Activated CD4-positive, alpha-beta T cell treated with anti-CD3 and anti-CD28 coated beads for 36 hours (primary cell): Measurements from ENCODE around the gene TRPM3. TPM values are rescaled to one million over a fixed set of nuclear protein-coding genes. Genes with fewer than 3 reads are reported as not detected.

Experiments
- ATAC-seq: fragments of 200-7000 bp; cut with Tn5 transposase; one replicate; pipeline ENCODE4 v1.10.0; 2021; ENCODE audit warnings: mild to moderate bottlenecking, moderate library complexity
- CTCF ChIA-PET: fragments of 350-600 bp; sonication (Branson Sonifier 250); formaldehyde crosslinking; loops from one replicate; lab custom pipeline; 2021; ENCODE audit warnings: antibody characterized with exemption; lab: Charles Lee
- POLR2A ChIA-PET: fragments of 350-600 bp; sonication (Branson Sonifier 250); formaldehyde crosslinking; loops from one replicate; lab custom pipeline; 2021; ENCODE audit warnings: antibody characterized with exemption, inconsistent platforms; lab: Charles Lee
- DNase-seq: peaks from one replicate; pipeline ENCODE4 v3.0.0-alpha.2; 2020
- H3K27ac Mint-ChIP-seq: one replicate; pipeline ENCODE4 v1.8.0; 2021; ENCODE audit warnings: mixed read lengths
- H3K27me3 Mint-ChIP-seq: one replicate; pipeline ENCODE4 v1.8.0; 2021; ENCODE audit warnings: mixed read lengths
- H3K36me3 Mint-ChIP-seq: one replicate; pipeline ENCODE4 v1.8.0; 2021; ENCODE audit warnings: low read depth, mixed read lengths
- H3K4me1 Mint-ChIP-seq: one replicate; pipeline ENCODE4 v1.8.0; 2021; ENCODE audit warnings: mixed read lengths
- H3K4me3 Mint-ChIP-seq: one replicate; pipeline ENCODE4 v1.8.0; 2021; ENCODE audit warnings: mild to moderate bottlenecking, moderate library complexity, mixed read lengths
- H3K9me3 Mint-ChIP-seq: one replicate; pipeline ENCODE4 v1.8.0; 2021; ENCODE audit warnings: low read depth, mixed read lengths
- intact Hi-C, 2 experiments: fragments of 100-400 bp; cut with DNase I in 1 of 2; cut with micrococcal nuclease in 1 of 2; formaldehyde crosslinking; loops; one replicate each; pipeline versions ENCODE4 v1.14.2 to v1.15.1; 2022 to 2024; cut with DNase I, micrococcal nuclease
- total RNA-seq, 2 experiments: library from RNA; stranded (reverse); gene quantifications; one replicate each; pipeline ENCODE4 v1.2.3, GENCODE V29; 2021

TRPM3 gene
- total RNA-seq, 2 experiments from 2014 or later = not detected

DNA sequence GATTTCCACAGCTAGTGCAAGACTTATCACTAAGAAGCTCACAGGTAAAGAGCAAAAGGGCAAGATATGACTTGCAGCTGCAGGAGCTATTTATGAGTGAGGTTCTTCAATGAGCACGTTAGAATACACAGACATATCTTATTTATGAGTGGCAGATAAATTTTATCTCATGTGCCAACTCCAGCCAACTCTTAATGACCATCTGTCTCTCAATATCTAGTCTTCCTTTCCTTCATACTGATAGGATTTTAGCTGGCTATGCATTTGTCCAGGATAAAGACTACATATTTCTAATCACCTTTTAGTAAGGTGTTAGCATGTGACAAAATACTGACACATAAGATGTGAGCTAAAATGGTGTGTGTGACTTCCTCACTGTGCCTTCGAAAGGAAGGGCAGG, 304.5 kb downstream of the TRPM3 start:
- H3K4me3 Mint-ChIP-seq = no peak overlapping the region
- intact Hi-C loops = no loop called here
- ChIA-PET CTCF (no interaction called here), POLR2A (no interaction called here)
- no peaks in the 10 kb centered on the region for H3K4me1 Mint-ChIP-seq
- DNase-seq (no peak), ATAC-seq (no peak)
- no peak overlapping the region for H3K27ac Mint-ChIP-seq
- no peaks in the 10 kb centered on the region for H3K27me3 Mint-ChIP-seq
- no peaks in the 10 kb centered on the region for H3K36me3 Mint-ChIP-seq
- no peaks in the 10 kb centered on the region for H3K9me3 Mint-ChIP-seq

DNA sequence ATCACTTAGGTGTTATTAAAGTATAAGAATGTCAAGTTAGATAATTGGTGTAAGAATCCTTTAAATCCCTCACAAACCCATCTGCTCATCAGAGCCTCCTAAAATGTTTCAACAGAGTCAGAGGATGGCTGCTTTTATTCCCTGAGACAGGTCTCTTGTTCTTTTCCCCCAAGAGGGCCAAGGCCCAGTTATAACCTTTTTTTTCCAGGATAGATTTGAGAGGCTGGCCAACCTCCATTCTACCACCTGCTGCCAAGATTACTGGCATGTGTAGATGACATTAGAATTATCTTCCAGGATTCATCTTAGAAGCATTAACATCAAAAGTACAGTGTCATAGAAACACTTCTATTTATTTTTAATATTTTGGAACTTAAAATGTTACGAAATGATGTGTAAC, 305.1 kb downstream of the TRPM3 start:
- Mint-ChIP-seq H3K9me3 (no peaks in the 10 kb centered on the region), H3K4me3 (no peak overlapping the region), H3K27ac (no peak overlapping the region), H3K27me3 (no peaks in the 10 kb centered on the region), H3K4me1 (no peaks in the 10 kb centered on the region), H3K36me3 (no peaks in the 10 kb centered on the region)
- intact Hi-C loops = no loop called here
- ChIA-PET POLR2A (no interaction called here), CTCF (no interaction called here)
- no peak for ATAC-seq
- no peak for DNase-seq

DNA sequence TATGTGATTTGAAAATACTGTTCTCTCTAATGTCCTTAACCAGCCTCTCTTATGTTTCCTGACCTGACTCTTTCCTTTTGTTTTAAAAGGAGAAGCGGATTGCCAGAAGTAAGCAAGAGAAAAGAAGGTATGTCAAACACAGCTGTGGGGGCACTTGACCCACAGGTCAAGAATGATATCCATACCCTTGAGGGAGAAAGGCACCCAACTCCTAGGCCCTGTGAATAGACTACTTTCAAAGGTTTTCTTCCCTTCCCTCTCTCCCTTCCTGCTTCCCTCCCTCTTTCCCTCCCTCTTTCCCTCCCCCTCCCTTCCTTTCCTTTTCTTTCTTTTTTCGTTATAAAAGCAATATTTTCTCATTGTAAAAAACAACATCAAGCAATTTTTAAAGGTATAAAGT, 306.8 kb downstream of the TRPM3 start:
- POLR2A ChIA-PET = no interaction called here
- Mint-ChIP-seq H3K27me3 (peaks cover 3% of the 10 kb centered on the region), H3K9me3 (no peaks in the 10 kb centered on the region), H3K4me3 (no peak overlapping the region), H3K27ac (no peak overlapping the region), H3K36me3 (no peaks in the 10 kb centered on the region), H3K4me1 (no peaks in the 10 kb centered on the region)
- intact Hi-C loops = no loop called here
- DNase-seq (no peak), ATAC-seq (no peak)
- CTCF ChIA-PET = interaction anchor here (0.7 kb wide), 1 partner anchor 47 kb away, joined by 3 read pairs; no protein-coding TSS in a partner anchor

DNA sequence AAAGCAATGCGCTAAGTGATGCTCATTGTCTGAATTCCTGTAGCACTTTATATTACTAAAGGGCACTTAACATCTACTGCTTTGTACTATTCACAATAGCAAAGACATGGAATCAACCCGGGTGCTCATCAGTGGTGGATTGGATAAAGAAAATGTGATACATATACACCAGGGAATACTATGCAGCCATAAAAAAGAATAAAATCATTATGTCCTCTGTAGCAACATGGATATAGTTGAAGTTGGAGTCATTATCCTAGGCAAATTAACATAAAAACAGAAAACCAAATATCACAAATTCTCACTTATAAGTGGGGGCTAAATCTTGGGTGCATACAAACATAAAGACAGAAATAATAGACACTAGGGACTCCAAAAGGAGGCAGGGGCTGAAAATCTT, 308.3 kb downstream of the TRPM3 start:
- ATAC-seq (no peak), DNase-seq (no peak)
- peaks cover 3% of the 10 kb centered on the region for H3K27me3 Mint-ChIP-seq
- no peaks in the 10 kb centered on the region for H3K9me3 Mint-ChIP-seq
- no peak overlapping the region for H3K27ac Mint-ChIP-seq
- intact Hi-C loops = no loop called here
- POLR2A ChIA-PET = no interaction called here
- H3K36me3 Mint-ChIP-seq = no peaks in the 10 kb centered on the region
- H3K4me1 Mint-ChIP-seq = no peaks in the 10 kb centered on the region
- H3K4me3 Mint-ChIP-seq = no peak overlapping the region
- CTCF ChIA-PET = no interaction called here

DNA sequence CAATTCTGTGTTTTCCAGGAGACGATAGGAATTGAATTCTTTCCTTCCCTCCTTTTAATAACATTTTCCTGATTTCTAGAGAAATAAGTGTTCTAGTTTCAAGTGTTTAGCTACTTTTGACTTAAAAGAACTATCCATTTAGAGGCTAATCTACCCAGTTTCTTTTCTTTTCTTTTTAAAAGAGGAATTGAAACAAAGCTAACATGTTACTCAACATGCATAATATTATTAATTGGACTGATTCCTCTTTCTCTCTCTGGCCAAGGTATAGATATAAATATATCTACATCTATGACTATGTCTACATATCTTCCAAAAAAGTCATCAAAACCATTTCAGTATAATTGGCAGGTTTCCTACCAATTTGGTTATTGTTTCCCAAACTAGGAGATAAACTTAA, 309.8 kb downstream of the TRPM3 start:
- Mint-ChIP-seq H3K27ac (no peak overlapping the region), H3K4me1 (no peaks in the 10 kb centered on the region), H3K9me3 (no peaks in the 10 kb centered on the region), H3K36me3 (no peaks in the 10 kb centered on the region), H3K4me3 (no peak overlapping the region), H3K27me3 (peaks cover 3% of the 10 kb centered on the region)
- no peak for ATAC-seq
- ChIA-PET CTCF (no interaction called here), POLR2A (no interaction called here)
- intact Hi-C loops = no loop called here
- DNase-seq = no peak

DNA sequence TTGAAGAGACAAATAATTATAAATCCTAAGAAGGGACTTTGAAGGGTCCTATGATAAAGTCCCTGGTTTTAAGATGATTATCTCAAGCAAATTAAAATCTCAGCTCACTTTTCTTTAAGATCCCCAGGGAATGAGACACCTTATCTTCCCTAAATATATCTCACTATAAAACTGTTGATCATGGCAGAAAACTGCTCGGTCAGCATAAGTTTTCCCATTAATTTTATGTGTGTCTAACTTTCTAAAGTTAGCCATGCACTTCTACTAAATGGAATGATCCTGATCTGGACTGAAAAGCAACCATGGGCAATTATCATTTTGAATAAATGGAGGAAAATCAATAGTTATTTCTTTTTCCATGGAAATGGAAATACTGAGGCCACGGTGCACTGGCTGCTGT, 314.5 kb downstream of the TRPM3 start:
- no peaks in the 10 kb centered on the region for H3K4me1 Mint-ChIP-seq
- H3K27ac Mint-ChIP-seq = no peak overlapping the region
- no peak overlapping the region for H3K4me3 Mint-ChIP-seq
- no peaks in the 10 kb centered on the region for H3K36me3 Mint-ChIP-seq
- CTCF ChIA-PET = interaction anchor here (0.8 kb wide), 1 partner anchor 9 kb away, joined by 3 read pairs; no protein-coding TSS in a partner anchor
- intact Hi-C loops = loop anchor here in 1 of 2 experiments (5.0 kb wide), 1 partner anchor 40 kb away; no protein-coding TSS in a partner anchor
- no peaks in the 10 kb centered on the region for H3K9me3 Mint-ChIP-seq
- no peak for DNase-seq
- no peak for ATAC-seq
- POLR2A ChIA-PET = no interaction called here
- peaks cover 6% of the 10 kb centered on the region for H3K27me3 Mint-ChIP-seq

DNA sequence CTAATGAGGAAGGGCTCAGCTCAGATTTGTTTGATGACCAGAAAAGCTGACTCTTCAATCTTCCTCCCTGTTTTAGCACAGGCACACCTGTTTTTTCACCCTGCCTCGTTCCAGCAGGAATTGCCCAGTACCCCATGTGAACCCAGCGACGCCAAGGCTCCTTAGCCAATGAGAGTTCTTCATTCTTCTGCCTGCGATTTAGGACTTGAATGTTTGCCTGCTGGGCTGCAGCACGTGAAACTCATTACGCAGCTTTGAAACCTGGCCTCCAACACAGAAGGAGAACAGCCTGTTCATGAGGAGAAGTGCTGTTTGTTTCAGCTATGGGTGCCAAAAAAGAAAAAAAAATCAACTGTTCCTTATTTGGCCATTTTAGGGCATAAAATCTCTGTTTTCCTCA, 315.5 kb downstream of the TRPM3 start:
- H3K4me1 Mint-ChIP-seq = no peaks in the 10 kb centered on the region
- intact Hi-C loops = loop anchor here in 1 of 2 experiments (5.0 kb wide), 1 partner anchor 39 kb away; no protein-coding TSS in a partner anchor
- no peak overlapping the region for H3K4me3 Mint-ChIP-seq
- POLR2A ChIA-PET = no interaction called here
- no peak overlapping the region for H3K27ac Mint-ChIP-seq
- H3K36me3 Mint-ChIP-seq = no peaks in the 10 kb centered on the region
- no peaks in the 10 kb centered on the region for H3K9me3 Mint-ChIP-seq
- DNase-seq = no peak
- H3K27me3 Mint-ChIP-seq = peaks cover 6% of the 10 kb centered on the region
- ATAC-seq = no peak
- CTCF ChIA-PET = no interaction called here

DNA sequence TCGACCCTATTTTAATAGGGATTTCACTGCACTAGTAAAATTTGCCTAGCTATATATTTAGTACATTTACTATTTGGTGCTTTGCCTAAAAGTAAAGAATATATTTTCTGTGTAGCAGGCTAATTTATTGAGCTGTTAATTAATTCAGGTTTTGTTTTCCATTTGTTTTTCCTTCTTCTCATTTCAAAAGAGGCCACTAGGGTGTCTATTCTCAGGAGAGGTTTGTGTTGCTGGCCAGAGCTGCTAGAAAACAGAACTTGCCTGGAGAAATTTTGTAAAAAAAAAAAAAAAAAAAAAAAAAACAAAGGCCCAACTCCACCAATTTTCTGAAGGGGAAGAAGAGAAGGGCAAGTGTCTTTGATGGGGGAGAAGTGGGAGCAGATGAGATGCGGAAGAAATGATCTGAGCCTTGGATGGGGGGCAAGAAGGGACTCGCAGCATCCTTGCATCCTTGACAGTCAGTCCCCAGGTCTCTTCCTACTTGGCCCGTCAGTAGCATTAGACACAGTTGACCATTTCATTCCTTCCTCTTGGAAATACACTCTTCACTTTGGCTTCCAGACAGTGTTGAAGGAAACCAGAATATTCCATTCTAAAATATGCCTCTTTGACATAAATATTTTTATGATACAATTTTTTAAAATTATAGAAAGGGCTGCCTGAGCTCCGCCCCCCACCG, 318.5 kb downstream of the TRPM3 start:
- peaks cover 5% of the 10 kb centered on the region for H3K27me3 Mint-ChIP-seq
- no peak for ATAC-seq
- no peaks in the 10 kb centered on the region for H3K36me3 Mint-ChIP-seq
- no peak overlapping the region for H3K27ac Mint-ChIP-seq
- H3K4me1 Mint-ChIP-seq = no peaks in the 10 kb centered on the region
- no peak for DNase-seq
- intact Hi-C loops = no loop called here
- H3K4me3 Mint-ChIP-seq = no peak overlapping the region
- POLR2A ChIA-PET = no interaction called here
- H3K9me3 Mint-ChIP-seq = no peaks in the 10 kb centered on the region
- CTCF ChIA-PET = no interaction called here

DNA sequence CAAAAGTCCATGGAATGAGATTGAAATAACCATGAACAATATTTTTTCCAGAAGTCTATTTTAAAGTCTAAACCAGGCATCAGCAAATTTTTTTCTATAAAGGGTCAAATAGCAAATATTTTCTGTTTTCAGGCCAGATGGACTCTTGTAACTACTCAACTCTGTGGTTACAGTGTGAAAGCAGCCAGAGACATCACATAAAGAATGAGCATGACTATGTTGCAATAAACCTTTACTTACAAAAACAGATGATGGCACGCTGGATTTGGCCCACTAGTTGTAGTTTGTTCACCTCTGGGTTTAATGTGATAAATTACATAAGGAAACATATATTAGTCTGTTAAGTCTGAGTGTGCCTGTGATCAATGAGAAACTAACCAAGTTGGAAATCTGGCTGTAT, 319.2 kb downstream of the TRPM3 start:
- CTCF ChIA-PET = interaction anchor here (0.7 to 1.3 kb wide), 2 partner anchors 13 to 303 kb away, joined by 3 to 4 read pairs; no protein-coding TSS in a partner anchor
- intact Hi-C loops = no loop called here
- ATAC-seq (no peak), DNase-seq (no peak)
- H3K27ac Mint-ChIP-seq = no peak overlapping the region
- no peaks in the 10 kb centered on the region for H3K36me3 Mint-ChIP-seq
- POLR2A ChIA-PET = no interaction called here
- no peaks in the 10 kb centered on the region for H3K4me1 Mint-ChIP-seq
- H3K27me3 Mint-ChIP-seq = peaks cover 5% of the 10 kb centered on the region
- H3K9me3 Mint-ChIP-seq = no peaks in the 10 kb centered on the region
- H3K4me3 Mint-ChIP-seq = no peak overlapping the region

DNA sequence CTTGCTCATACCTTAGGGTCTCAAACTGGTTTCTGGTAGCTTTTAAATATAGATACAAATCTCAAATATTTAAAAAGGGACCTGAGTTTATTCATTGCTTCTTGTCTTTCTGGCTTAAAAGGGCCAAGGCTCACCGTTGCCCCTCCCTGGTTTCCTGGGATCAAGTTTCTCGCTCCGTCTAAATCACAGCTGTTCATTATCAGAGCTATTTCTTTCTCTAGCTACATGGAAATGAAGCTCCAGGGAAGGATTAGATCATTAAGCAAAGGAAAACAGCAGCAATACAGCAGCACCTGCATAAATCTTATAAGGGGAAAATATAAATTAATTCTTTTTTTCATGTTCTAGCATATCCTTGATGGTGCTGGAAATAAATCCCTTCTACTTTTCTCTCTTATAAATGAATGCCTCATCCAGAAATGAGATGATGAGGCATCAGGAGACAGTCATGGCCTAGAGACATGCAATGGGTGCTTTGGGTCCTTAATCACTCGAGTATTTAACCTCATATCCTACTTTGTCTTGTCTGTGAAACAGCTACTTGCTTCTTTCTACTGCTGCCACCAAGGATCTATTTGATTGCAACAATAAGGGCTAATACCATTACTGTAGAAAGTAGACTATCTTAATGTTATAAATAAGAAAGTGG, 320.1 kb downstream of the TRPM3 start:
- no peak overlapping the region for H3K27ac Mint-ChIP-seq
- no peaks in the 10 kb centered on the region for H3K9me3 Mint-ChIP-seq
- POLR2A ChIA-PET = no interaction called here
- CTCF ChIA-PET = interaction anchor here (0.7 to 1.3 kb wide), 4 partner anchors 10 to 693 kb away, joined by 3 to 4 read pairs (median 3); no protein-coding TSS in a partner anchor
- no peak overlapping the region for H3K4me3 Mint-ChIP-seq
- intact Hi-C loops = no loop called here
- no peaks in the 10 kb centered on the region for H3K4me1 Mint-ChIP-seq
- DNase-seq (no peak), ATAC-seq (no peak)
- H3K36me3 Mint-ChIP-seq = no peaks in the 10 kb centered on the region
- peaks cover 5% of the 10 kb centered on the region for H3K27me3 Mint-ChIP-seq

DNA sequence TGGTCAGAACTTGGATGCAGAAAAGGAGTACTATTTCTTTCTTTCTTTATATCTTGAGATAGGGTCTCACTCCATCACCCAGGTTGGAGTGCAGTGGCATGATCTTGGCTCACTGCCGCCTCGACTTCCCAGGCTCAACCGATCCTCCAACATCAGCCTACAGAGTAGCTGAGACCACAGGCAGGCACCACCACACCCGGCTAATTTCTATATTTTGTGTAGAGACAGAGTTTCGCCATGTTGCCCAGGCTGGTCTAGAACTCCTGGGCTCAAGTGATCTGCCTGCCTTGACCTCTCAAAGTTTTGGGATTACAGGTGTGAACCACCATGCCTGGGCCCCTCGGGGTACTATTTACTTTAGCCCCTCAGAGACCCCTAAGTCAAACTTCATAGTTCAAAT, 323.4 kb downstream of the TRPM3 start:
- peaks cover 4% of the 10 kb centered on the region for H3K27me3 Mint-ChIP-seq
- POLR2A ChIA-PET = no interaction called here
- no peak overlapping the region for H3K27ac Mint-ChIP-seq
- intact Hi-C loops = no loop called here
- DNase-seq (no peak), ATAC-seq (no peak)
- CTCF ChIA-PET = interaction anchor here (0.6 kb wide), 1 partner anchor 96 kb away, joined by 3 read pairs; no protein-coding TSS in a partner anchor
- H3K9me3 Mint-ChIP-seq = no peaks in the 10 kb centered on the region
- no peak overlapping the region for H3K4me3 Mint-ChIP-seq
- no peaks in the 10 kb centered on the region for H3K4me1 Mint-ChIP-seq
- H3K36me3 Mint-ChIP-seq = no peaks in the 10 kb centered on the region

DNA sequence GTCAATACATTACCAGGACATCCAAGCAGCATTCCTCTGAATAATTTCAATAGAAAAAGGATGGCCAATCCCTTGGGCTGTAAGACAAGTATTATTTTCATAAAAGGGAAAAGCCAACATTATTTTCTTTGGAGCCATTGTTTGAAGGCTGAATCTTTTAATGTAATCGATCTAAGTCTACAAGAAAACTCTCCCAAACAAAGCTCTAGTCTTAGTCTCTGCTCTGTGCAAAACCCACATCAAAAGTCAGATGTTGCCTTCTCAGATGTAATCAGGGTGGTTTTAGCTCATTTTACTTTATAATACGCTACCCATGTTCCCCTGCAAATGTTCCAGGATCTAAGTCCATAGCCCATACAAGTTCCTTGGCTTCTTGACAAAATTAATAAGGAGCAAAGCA, 325.6 kb downstream of the TRPM3 start:
- Mint-ChIP-seq H3K27me3 (peaks cover 4% of the 10 kb centered on the region), H3K9me3 (no peaks in the 10 kb centered on the region), H3K36me3 (no peaks in the 10 kb centered on the region), H3K27ac (no peak overlapping the region), H3K4me3 (no peak overlapping the region), H3K4me1 (no peaks in the 10 kb centered on the region)
- intact Hi-C loops = no loop called here
- ChIA-PET POLR2A (no interaction called here), CTCF (interaction anchor here (0.5 kb wide), 1 partner anchor 1486 kb away, joined by 3 read pairs; no protein-coding TSS in a partner anchor)
- no peak for ATAC-seq
- no peak for DNase-seq
